ACC112 (cell line): Measurements from ENCODE around the gene ERICH6B.

Experiments
- H2AFZ ChIP-seq: fragments of 200-600 bp; sonication (generic); one replicate; pipeline ENCODE4 v1.6.0; 2017; ENCODE audit warnings: antibody characterized with exemption, low read length; ENCODE audit not compliant: unreplicated experiment
- H3K27ac ChIP-seq: fragments of 200-600 bp; sonication (generic); 2 replicates; pipeline ENCODE4 v1.5.1; 2014; ENCODE audit warnings: low read depth, mild to moderate bottlenecking, antibody characterized with exemption, low read length, moderate library complexity
- H3K27me3 ChIP-seq: fragments of 200-600 bp; sonication (generic); 2 replicates; pipeline ENCODE4 v1.6.1; 2014; ENCODE audit warnings: mild to moderate bottlenecking, antibody characterized with exemption, low read length, moderate library complexity, mixed read lengths; ENCODE audit not compliant: insufficient read depth
- H3K36me3 ChIP-seq: fragments of 200-600 bp; sonication (generic); 2 replicates; pipeline ENCODE4 v1.6.1; 2016; ENCODE audit warnings: mild to moderate bottlenecking, antibody characterized with exemption, low read length, moderate library complexity, mixed read lengths; ENCODE audit not compliant: insufficient read depth
- H3K4me1 ChIP-seq: fragments of 200-600 bp; sonication (generic); one replicate; pipeline ENCODE4 v1.6.1; 2016; ENCODE audit warnings: low read length, mixed read lengths; ENCODE audit not compliant: insufficient read depth, unreplicated experiment, control insufficient read depth
- H3K4me3 ChIP-seq: fragments of 200-600 bp; sonication (generic); 2 replicates; pipeline ENCODE4 v1.5.1; 2014; ENCODE audit warnings: mild to moderate bottlenecking, low read depth, low read length
- H3K79me2 ChIP-seq: fragments of 200-600 bp; sonication (generic); one replicate; pipeline ENCODE4 v1.6.0; 2016; ENCODE audit warnings: low read length; ENCODE audit not compliant: control insufficient read depth, unreplicated experiment, insufficient read depth

The ERICH6B gene

GRCh38 chr13:45501175-45501526, 114.4 kb downstream of the ERICH6B start:
- Histone ChIP-seq H3K27ac (peak overlapping the region; percentile 97), H2AFZ (no peak overlapping the region), H3K36me3 (peaks cover 51% of the 10 kb centered on the region), H3K4me3 (peak overlapping the region; percentile 47; the same call in 1 of the 2 replicates), H3K27me3 (no peaks in the 10 kb centered on the region), H3K4me1 (peaks cover 28% of the 10 kb centered on the region), H3K79me2 (peaks cover 21% of the 10 kb centered on the region)

GRCh38 chr13:45500492-45501174, 114.9 kb downstream of the ERICH6B start:
- peaks cover 56% of the 10 kb centered on the region for H3K36me3 ChIP-seq
- no peaks in the 10 kb centered on the region for H3K27me3 ChIP-seq
- H3K79me2 ChIP-seq: peaks cover 21% of the 10 kb centered on the region
- H3K4me1 ChIP-seq: peaks cover 28% of the 10 kb centered on the region
- H2AFZ ChIP-seq: no peak overlapping the region
- H3K27ac ChIP-seq: peak overlapping the region; percentile 97
- H3K4me3 ChIP-seq: peak overlapping the region; percentile 47

DNA sequence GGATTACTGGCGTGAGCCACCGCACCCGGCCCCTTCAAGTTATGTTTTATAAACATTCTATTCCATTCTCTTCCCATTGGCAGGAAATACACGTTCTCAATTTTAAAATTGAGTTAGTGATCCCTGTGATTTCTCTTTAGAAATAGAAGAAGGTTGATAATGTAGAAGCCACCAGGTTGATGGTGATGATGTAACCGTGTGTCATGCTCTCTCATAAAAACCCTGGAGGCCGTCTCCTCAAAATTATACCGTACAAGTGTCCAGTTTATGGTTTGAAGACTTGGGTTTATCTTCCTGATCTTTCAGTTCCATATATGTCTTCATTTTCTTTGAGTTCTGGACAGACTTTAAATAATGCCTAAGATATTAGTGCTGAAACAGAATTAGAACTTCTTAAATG, 118.6 kb downstream of the ERICH6B start:
- Histone ChIP-seq H3K36me3 (peaks cover 34% of the 10 kb centered on the region), H3K4me3 (no peak overlapping the region), H3K4me1 (peaks cover 36% of the 10 kb centered on the region), H3K27me3 (no peaks in the 10 kb centered on the region), H3K79me2 (peaks cover under 1% of the 10 kb centered on the region), H2AFZ (no peak overlapping the region), H3K27ac (no peak overlapping the region)

GRCh38 chr13:45492538-45492937, 123.0 kb downstream of the ERICH6B start:
- Histone ChIP-seq H3K79me2 (no peaks in the 10 kb centered on the region), H3K27me3 (no peaks in the 10 kb centered on the region), H3K4me3 (no peak overlapping the region), H2AFZ (no peak overlapping the region), H3K27ac (peak overlapping the region; percentile 80), H3K36me3 (peaks cover 22% of the 10 kb centered on the region), H3K4me1 (peaks cover 26% of the 10 kb centered on the region)
